Measurements from ENCODE around the gene HOXB3.
"Not testable (repeated sequence)": the region's sequence is repeated elsewhere in the genome, so short reads cannot be mapped to it uniquely, and the experiment has no call there.

Gene HOXB3

GRCh38 chr17:48510761-48511604 is 79.1 kb downstream of the HOXB3 start:
- no peak overlapping the region for H3K27ac ChIP-seq
- no peak for TF ChIP-seq CTCF (IDR thresholded peaks at IDR 0.05)
- no peak for TF ChIP-seq ZFX (IDR thresholded peaks at IDR 0.05; ENCODE audit: borderline replicate concordance)

- H3K27ac ChIP-seq: no peak overlapping the region
- TF ChIP-seq CTCF (IDR thresholded peaks at IDR 0.05): no peak
- no peak for TF ChIP-seq ZFX (IDR thresholded peaks at IDR 0.05; ENCODE audit: borderline replicate concordance)
Observed at GRCh38 chr17:48510381-48510760, 79.7 kb downstream of the HOXB3 start.

- H3K27ac ChIP-seq: not testable (repeated sequence)
Observed at GRCh38 chr17:48509708-48510107, 80.3 kb downstream of the HOXB3 start.

- TF ChIP-seq ZFX (IDR thresholded peaks at IDR 0.05; ENCODE audit: borderline replicate concordance): no peak
- H3K27ac ChIP-seq: no peak overlapping the region
Observed at GRCh38 chr17:48506246-48506645, 83.8 kb downstream of the HOXB3 start.

GRCh38 chr17:48505788-48506187 is 84.3 kb downstream of the HOXB3 start:
- TF ChIP-seq ZFX (IDR thresholded peaks at IDR 0.05; ENCODE audit: borderline replicate concordance): no peak
- TF ChIP-seq CTCF (IDR thresholded peaks at IDR 0.05): no peak
- no peak overlapping the region for H3K27ac ChIP-seq

- H3K27ac ChIP-seq: no peak overlapping the region
- TF ChIP-seq CTCF (IDR thresholded peaks at IDR 0.05) (no peak), ZFX (IDR thresholded peaks at IDR 0.05; ENCODE audit: borderline replicate concordance) (no peak)
Observed at GRCh38 chr17:48504953-48505352, 85.1 kb downstream of the HOXB3 start.

- no peak for TF ChIP-seq CTCF (IDR thresholded peaks at IDR 0.05)
- TF ChIP-seq ZFX (IDR thresholded peaks at IDR 0.05; ENCODE audit: borderline replicate concordance): no peak
- H3K27ac ChIP-seq: no peak overlapping the region
Observed at GRCh38 chr17:48503747-48504146, 86.3 kb downstream of the HOXB3 start.

- no peak overlapping the region for H3K27ac ChIP-seq
- TF ChIP-seq CTCF (IDR thresholded peaks at IDR 0.05): no peak
- no peak for TF ChIP-seq ZFX (IDR thresholded peaks at IDR 0.05; ENCODE audit: borderline replicate concordance)
Observed at GRCh38 chr17:48502901-48503300, 87.1 kb downstream of the HOXB3 start.

All from 22Rv1 (cell line).